GM13977 (cell line): ENCODE data around the gene CHMP6.

ENCODE experiments used
- DNase-seq: peaks from one replicate; pipeline ENCODE4 v3.0.0; 2012; ENCODE audit warnings: low spot score
- CTCF ChIP-seq: IDR thresholded peaks from 2 replicates; pipeline ENCODE4 v1.5.1; 2012; ENCODE audit warnings: mild to moderate bottlenecking, control low read depth; ENCODE audit not compliant: insufficient read depth; ENCODE audit errors: extremely low read depth, missing control alignments
- in situ Hi-C: fragments of 300-500 bp; cut with MboI; formaldehyde crosslinking; loops from one replicate; pipeline ENCODE4 v1.12.0; 2022; ENCODE audit warnings: low sequenced_read_pairs, low pct_unique_long_range_greater_than_20kb, mixed read lengths, inconsistent platforms; ENCODE audit not compliant: unreplicated experiment

Gene CHMP6

GRCh38 chr17:81040791-81041337 lies 49.2 kb downstream of the CHMP6 start:
- DNase-seq = peak; percentile 62
- in situ Hi-C loops = no loop called here
- TF ChIP-seq CTCF = peak; percentile 49

GRCh38 chr17:81042606-81043005 lies 51.0 kb downstream of the CHMP6 start:
- in situ Hi-C loops = no loop called here
- no peak for DNase-seq
- no peak for TF ChIP-seq CTCF

GRCh38 chr17:81043319-81043724 lies 51.7 kb downstream of the CHMP6 start:
- in situ Hi-C loops = no loop called here
- no peak for TF ChIP-seq CTCF
- no peak for DNase-seq

GRCh38 chr17:81043725-81044427 lies 52.2 kb downstream of the CHMP6 start:
- no peak for TF ChIP-seq CTCF
- DNase-seq = no peak
- in situ Hi-C loops = no loop called here

- DNase-seq = no peak
- in situ Hi-C loops = no loop called here
- TF ChIP-seq CTCF = no peak
These were observed 52.8 kb downstream of the CHMP6 start for GRCh38 chr17:81044428-81044763.

- TF ChIP-seq CTCF = no peak
- DNase-seq = no peak
- in situ Hi-C loops = no loop called here
These were observed 53.3 kb downstream of the CHMP6 start for GRCh38 chr17:81044764-81045589.
